RWPE2 (cell line): Measurements from ENCODE around the gene SGMS1.

Source experiments
- ATAC-seq: fragments of 200-7000 bp; cut with Tn5 transposase; 3 replicates; pipeline ENCODE4 v1.9.1; 2021; ENCODE audit warnings: low read depth
- DNase-seq: peaks from one replicate; pipeline ENCODE4 v3.0.0-alpha.2; 2020; ENCODE audit warnings: low spot score
- H3K27ac ChIP-seq: fragments of 450-650 bp; 2 replicates; pipeline ENCODE4 v1.5.1; 2017; ENCODE audit warnings: mild to moderate bottlenecking; ENCODE audit not compliant: poor library complexity, severe bottlenecking
- H3K27me3 ChIP-seq: fragments of 250-450 bp; sonication (Bioruptor Pico); 2 replicates; pipeline ENCODE4 v1.5.1; 2021; ENCODE audit warnings: mild to moderate bottlenecking, moderate library complexity; ENCODE audit not compliant: insufficient read depth, poor library complexity, severe bottlenecking
- H3K36me3 ChIP-seq: fragments of 250-450 bp; sonication (Bioruptor Pico); 2 replicates; pipeline ENCODE4 v1.5.1; 2020; ENCODE audit warnings: low read depth, mild to moderate bottlenecking, moderate library complexity
- H3K4me1 ChIP-seq: fragments of 250-450 bp; sonication (Bioruptor Pico); 2 replicates; pipeline ENCODE4 v1.5.1; 2021; ENCODE audit warnings: mild to moderate bottlenecking, moderate library complexity; ENCODE audit not compliant: insufficient read depth, poor library complexity, severe bottlenecking
- H3K4me3 ChIP-seq: fragments of 250-450 bp; sonication (Bioruptor Pico); 2 replicates; pipeline ENCODE4 v1.5.1; 2021; ENCODE audit warnings: mild to moderate bottlenecking, moderate library complexity; ENCODE audit not compliant: severe bottlenecking
- H3K9me3 ChIP-seq: fragments of 250-450 bp; sonication (Bioruptor Pico); 2 replicates; pipeline ENCODE4 v1.5.1; 2021; ENCODE audit warnings: mild to moderate bottlenecking, moderate library complexity; ENCODE audit not compliant: severe bottlenecking
- CTCF ChIP-seq: fragments of 450-650 bp; IDR thresholded peaks from one replicate; pipeline ENCODE4 v1.5.1; 2017; ENCODE audit warnings: mild to moderate bottlenecking, moderate library complexity; ENCODE audit not compliant: poor library complexity, severe bottlenecking

SGMS1 gene

GRCh38 chr10:50312464-50313437 lies 311.0 kb downstream of the SGMS1 start:
- peak overlapping the region; percentile 38 for H3K27ac ChIP-seq
- no peak overlapping the region for H3K4me3 ChIP-seq
- peaks cover 15% of the 10 kb centered on the region for H3K4me1 ChIP-seq
- no peaks in the 10 kb centered on the region for H3K9me3 ChIP-seq
- peaks cover 13% of the 10 kb centered on the region for H3K36me3 ChIP-seq
- no peaks in the 10 kb centered on the region for H3K27me3 ChIP-seq
- no peak for TF ChIP-seq CTCF
- ATAC-seq (peak; percentile 90), DNase-seq (no peak)

GRCh38 chr10:50310560-50311174 lies 313.1 kb downstream of the SGMS1 start:
- Histone ChIP-seq H3K36me3 (peaks cover 20% of the 10 kb centered on the region), H3K4me1 (peaks cover 14% of the 10 kb centered on the region), H3K9me3 (no peaks in the 10 kb centered on the region), H3K27ac (no peak overlapping the region), H3K4me3 (no peak overlapping the region), H3K27me3 (no peaks in the 10 kb centered on the region)
- no peak for TF ChIP-seq CTCF
- ATAC-seq (no peak), DNase-seq (no peak)

GRCh38 chr10:50309342-50309741 lies 314.4 kb downstream of the SGMS1 start:
- Histone ChIP-seq H3K27me3 (no peaks in the 10 kb centered on the region), H3K4me1 (peaks cover 14% of the 10 kb centered on the region), H3K36me3 (peaks cover 20% of the 10 kb centered on the region), H3K9me3 (no peaks in the 10 kb centered on the region), H3K27ac (no peak overlapping the region), H3K4me3 (no peak overlapping the region)
- no peak for TF ChIP-seq CTCF
- no peak for DNase-seq
- ATAC-seq: no peak

GRCh38 chr10:50304660-50305059 lies 319.1 kb downstream of the SGMS1 start:
- TF ChIP-seq CTCF: no peak
- no peak for DNase-seq
- H3K4me1 ChIP-seq: no peaks in the 10 kb centered on the region
- H3K4me3 ChIP-seq: no peak overlapping the region
- H3K9me3 ChIP-seq: no peaks in the 10 kb centered on the region
- no peak for ATAC-seq
- peaks cover 7% of the 10 kb centered on the region for H3K36me3 ChIP-seq
- no peak overlapping the region for H3K27ac ChIP-seq
- no peaks in the 10 kb centered on the region for H3K27me3 ChIP-seq
